ENCODE measurements around the gene SPG11.

DNA sequence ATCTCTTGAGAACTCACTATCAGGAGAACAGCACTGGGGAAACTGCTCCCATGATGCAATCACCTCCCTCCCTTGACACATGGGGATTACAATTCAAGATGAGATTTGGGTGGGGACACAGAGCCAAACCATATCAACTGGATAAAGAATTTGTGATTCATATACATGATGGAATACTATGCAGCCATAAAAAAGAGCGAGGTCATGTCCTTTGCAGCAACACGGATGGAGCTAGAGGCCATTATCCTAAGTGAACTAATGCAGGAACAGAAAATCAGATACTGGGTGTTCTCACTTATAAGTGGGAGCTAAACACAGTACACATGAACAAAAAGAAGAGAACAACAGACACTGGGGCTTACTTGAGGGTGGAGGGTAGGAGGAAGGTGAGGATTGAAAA lies 17.0 kb downstream of the SPG11 start:
- TF ChIP-seq CTCF (IDR thresholded peaks at IDR 0.05) (no peak), EP300 (IDR thresholded peaks at IDR 0.05) (no peak), POLR2A (IDR thresholded peaks at IDR 0.05) (no peak), POLR2AphosphoS5 (IDR thresholded peaks at IDR 0.05) (no peak)
